ENCODE results near the gene MTUS2. TPM values are rescaled to one million over a fixed set of nuclear protein-coding genes. Genes with fewer than 3 reads are reported as not detected.

The MTUS2 gene
- total RNA-seq, 3 donors from 2014 or later = not detected

DNA sequence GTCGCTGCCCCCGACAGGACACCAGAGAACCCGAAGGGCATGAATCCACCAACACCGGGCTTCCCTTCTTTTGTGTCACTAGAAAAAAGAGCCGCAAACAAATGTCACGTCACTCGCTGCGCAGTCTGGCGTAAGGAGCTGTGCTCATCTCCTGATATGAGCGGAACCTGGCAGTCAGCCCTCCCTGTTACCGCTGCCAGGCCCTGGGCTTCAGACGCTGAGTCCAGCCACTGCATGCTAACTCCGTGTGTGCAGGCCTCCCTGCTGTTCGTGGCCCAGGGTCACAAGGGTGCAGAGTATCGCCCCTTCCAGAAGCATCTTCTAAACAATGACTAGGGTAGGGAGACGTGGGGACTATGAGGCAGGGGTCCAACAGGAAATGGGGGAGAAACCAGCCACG, 704.0 kb downstream of the MTUS2 start:
- no peak for DNase-seq
- no peak for ATAC-seq
- no peaks in the 10 kb centered on the region for H3K9me3 Mint-ChIP-seq
- H3K4me1 Mint-ChIP-seq (ENCODE audit: low read depth) = no peaks in the 10 kb centered on the region
- peaks cover 56% of the 10 kb centered on the region for H3K36me3 Mint-ChIP-seq (ENCODE audit: insufficient read depth)
- H3K27me3 Mint-ChIP-seq (ENCODE audit: low read depth) = no peaks in the 10 kb centered on the region
- H3K4me3 Mint-ChIP-seq = no peak overlapping the region

DNA sequence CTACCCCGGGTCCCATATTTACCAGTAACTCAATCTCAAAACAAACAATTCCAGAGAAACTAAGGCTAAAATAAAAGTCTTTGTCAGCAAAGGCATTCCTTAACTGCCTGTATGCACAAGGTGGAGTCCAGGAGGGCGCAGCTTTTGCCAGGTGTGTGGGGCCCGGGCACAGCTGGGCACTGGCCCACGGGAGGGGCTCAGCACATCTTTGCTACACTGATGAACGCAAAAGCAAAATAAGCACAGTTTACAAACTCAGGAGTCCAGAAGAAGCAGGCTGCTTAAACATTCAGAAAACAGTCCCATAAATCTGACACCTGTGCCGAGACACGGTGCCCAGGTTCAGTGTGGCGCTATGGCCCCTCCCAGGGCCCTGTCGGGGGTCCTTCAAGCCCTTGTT, 704.5 kb downstream of the MTUS2 start:
- Mint-ChIP-seq H3K4me3 (no peak overlapping the region), H3K36me3 (ENCODE audit: insufficient read depth) (peaks cover 59% of the 10 kb centered on the region), H3K9me3 (no peaks in the 10 kb centered on the region), H3K27me3 (ENCODE audit: low read depth) (no peaks in the 10 kb centered on the region), H3K4me1 (ENCODE audit: low read depth) (no peaks in the 10 kb centered on the region)
- ATAC-seq (no peak), DNase-seq (no peak)

DNA sequence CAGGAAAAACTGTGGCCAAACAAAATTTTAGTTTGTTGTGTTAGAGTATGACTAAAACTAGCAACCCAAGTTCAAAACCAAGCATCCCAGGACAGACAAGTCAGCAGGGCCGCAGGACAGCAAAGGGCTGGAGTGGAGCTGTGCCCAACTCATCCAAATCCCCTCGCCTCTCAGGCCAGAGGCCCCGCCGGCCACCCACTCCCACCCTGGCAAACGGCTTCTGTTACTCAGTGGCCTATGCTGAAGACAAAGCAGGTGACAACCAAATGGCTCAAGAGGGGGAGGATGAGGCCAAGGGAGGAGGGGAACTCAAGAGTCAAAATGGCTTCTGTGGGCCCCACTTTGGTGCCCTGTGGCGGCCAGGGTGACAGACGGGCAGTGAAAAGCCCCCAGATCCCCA, 705.6 kb downstream of the MTUS2 start:
- no peaks in the 10 kb centered on the region for H3K4me1 Mint-ChIP-seq (ENCODE audit: low read depth)
- H3K4me3 Mint-ChIP-seq = no peak overlapping the region
- no peaks in the 10 kb centered on the region for H3K9me3 Mint-ChIP-seq
- DNase-seq (no peak), ATAC-seq (no peak)
- H3K36me3 Mint-ChIP-seq (ENCODE audit: insufficient read depth) = peaks cover 57% of the 10 kb centered on the region
- no peaks in the 10 kb centered on the region for H3K27me3 Mint-ChIP-seq (ENCODE audit: low read depth)

DNA sequence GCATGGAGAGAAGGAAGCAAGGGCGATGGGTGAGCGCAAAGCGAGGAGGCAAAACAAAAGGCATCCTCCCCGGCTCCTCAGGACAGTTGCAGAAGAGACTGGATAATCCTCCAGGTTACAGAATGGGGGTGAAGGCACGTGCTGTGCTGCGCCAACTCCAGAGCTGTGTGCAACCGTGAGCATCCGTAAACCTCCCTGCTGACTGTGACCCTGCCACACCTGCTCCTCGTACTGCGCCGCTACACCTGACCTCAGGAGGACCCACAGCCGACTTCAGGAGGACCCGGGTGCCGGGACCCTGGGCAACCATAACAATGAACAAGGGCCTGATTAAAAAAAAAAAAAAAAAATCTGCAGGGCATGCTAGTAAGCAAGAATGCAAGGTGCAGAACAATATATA, 706.6 kb downstream of the MTUS2 start:
- H3K9me3 Mint-ChIP-seq = no peaks in the 10 kb centered on the region
- ATAC-seq (no peak), DNase-seq (no peak)
- H3K4me3 Mint-ChIP-seq = no peak overlapping the region
- no peaks in the 10 kb centered on the region for H3K4me1 Mint-ChIP-seq (ENCODE audit: low read depth)
- H3K36me3 Mint-ChIP-seq (ENCODE audit: insufficient read depth) = peaks cover 51% of the 10 kb centered on the region
- H3K27me3 Mint-ChIP-seq (ENCODE audit: low read depth) = no peaks in the 10 kb centered on the region

DNA sequence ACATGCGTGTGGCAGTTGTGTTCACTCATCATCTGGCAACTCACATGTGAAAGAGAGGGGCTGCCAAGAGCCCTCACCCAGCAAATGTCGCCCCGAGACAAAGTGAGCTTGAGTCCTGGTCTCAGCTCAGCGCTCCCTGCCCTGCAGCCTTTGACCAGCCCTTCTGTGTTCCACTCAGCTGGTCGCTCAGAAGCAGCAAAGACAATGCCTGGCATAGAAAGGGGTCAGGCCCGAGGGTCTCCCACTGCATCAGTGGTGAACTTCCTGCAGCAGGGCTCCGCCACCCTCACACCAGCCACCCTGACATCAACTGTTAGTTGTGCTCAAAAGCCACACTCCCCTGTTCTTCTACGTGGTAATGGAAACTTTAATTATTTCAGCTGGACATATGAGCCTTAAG, 707.4 kb downstream of the MTUS2 start:
- DNase-seq = no peak
- no peaks in the 10 kb centered on the region for H3K9me3 Mint-ChIP-seq
- peaks cover 48% of the 10 kb centered on the region for H3K36me3 Mint-ChIP-seq (ENCODE audit: insufficient read depth)
- no peak for ATAC-seq
- no peaks in the 10 kb centered on the region for H3K4me1 Mint-ChIP-seq (ENCODE audit: low read depth)
- no peaks in the 10 kb centered on the region for H3K27me3 Mint-ChIP-seq (ENCODE audit: low read depth)
- H3K4me3 Mint-ChIP-seq = no peak overlapping the region

DNA sequence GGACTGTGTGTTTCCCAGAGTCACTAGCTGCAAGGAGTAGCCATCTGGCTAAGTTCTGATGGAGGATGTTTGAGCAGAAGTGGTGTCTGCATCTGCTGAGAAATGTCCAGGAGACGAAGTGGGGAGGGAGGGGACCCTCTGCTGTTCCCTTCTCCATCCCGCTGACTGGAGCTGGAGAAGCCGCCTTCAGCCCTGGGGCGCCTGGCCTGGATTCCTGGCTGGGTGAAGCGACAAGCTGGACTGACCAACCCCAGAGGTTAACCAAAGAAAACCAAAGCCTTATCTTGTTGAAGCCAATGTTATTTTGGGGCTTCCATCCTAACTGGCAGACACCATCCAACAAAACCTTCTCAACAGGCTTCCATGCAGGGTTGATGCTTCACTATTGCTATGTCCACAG, 707.8 kb downstream of the MTUS2 start:
- peaks cover 50% of the 10 kb centered on the region for H3K36me3 Mint-ChIP-seq (ENCODE audit: insufficient read depth)
- no peaks in the 10 kb centered on the region for H3K9me3 Mint-ChIP-seq
- DNase-seq (no peak), ATAC-seq (no peak)
- no peaks in the 10 kb centered on the region for H3K4me1 Mint-ChIP-seq (ENCODE audit: low read depth)
- H3K4me3 Mint-ChIP-seq = no peak overlapping the region
- no peaks in the 10 kb centered on the region for H3K27me3 Mint-ChIP-seq (ENCODE audit: low read depth)

DNA sequence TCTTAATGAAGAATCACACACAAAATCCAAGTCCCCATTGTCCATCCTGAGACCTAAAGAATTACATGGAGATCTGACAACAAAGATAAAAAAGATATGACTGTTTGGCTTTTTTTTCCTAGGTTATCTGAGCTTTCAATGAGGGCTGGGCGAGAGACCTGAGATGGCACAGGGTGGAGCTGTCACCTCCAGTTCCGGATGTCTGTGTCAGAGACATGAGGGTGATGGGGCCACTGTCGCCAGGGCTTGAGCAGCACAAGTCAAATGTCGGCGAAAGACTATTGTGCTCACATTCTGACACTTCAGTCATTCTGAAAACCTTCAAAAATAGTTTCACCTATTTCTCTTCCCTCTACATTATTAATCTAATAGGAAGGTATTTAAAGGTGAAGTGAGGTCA, 709.6 kb downstream of the MTUS2 start:
- Mint-ChIP-seq H3K36me3 (ENCODE audit: insufficient read depth) (peaks cover 53% of the 10 kb centered on the region), H3K4me1 (ENCODE audit: low read depth) (no peaks in the 10 kb centered on the region), H3K4me3 (no peak overlapping the region), H3K27me3 (ENCODE audit: low read depth) (no peaks in the 10 kb centered on the region), H3K9me3 (no peaks in the 10 kb centered on the region)
- no peak for ATAC-seq
- DNase-seq = no peak

DNA sequence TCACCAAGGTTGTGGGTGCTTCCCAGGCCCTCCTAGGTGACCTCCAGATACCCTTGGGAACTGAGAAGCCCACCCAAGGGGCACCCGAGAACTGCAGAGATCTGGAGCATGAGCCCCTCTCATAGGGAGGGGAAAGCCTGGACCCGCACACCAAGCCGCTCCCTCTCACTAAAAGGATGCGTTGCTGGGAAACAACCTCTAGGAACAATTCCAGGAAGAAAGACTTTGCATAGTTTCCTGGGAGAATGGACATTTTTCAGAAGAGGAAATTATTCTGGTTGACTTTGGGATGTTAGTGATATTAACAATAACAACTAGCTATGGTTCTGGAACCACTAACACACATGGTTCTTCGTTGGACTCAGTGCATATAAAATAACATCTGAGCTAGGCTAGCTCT, 710.8 kb downstream of the MTUS2 start:
- H3K27me3 Mint-ChIP-seq (ENCODE audit: low read depth) = no peaks in the 10 kb centered on the region
- DNase-seq = no peak
- no peak overlapping the region for H3K4me3 Mint-ChIP-seq
- peaks cover 57% of the 10 kb centered on the region for H3K36me3 Mint-ChIP-seq (ENCODE audit: insufficient read depth)
- no peaks in the 10 kb centered on the region for H3K4me1 Mint-ChIP-seq (ENCODE audit: low read depth)
- no peak for ATAC-seq
- H3K9me3 Mint-ChIP-seq = no peaks in the 10 kb centered on the region

DNA sequence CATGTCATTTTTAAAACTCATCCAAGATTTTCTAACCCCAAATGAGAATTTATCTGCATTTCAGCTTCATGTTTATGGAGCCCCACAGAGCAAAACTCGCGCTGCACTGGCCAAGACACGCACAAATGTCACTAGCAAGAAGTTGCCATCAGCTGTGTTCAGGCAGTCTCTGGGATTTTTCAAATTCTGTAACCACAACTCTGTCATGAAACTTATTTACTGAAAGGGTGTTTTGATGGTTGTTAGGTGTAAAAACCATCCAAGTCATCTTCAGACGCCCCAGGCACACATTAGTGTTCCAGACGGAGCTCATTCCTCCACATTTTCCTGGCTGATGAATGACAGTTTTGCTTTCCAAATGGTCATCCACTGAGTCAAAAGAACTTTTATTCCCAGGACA, 712.0 kb downstream of the MTUS2 start:
- Mint-ChIP-seq H3K27me3 (ENCODE audit: low read depth) (no peaks in the 10 kb centered on the region), H3K4me1 (ENCODE audit: low read depth) (no peaks in the 10 kb centered on the region), H3K9me3 (no peaks in the 10 kb centered on the region), H3K36me3 (ENCODE audit: insufficient read depth) (peaks cover 57% of the 10 kb centered on the region), H3K4me3 (no peak overlapping the region)
- DNase-seq (no peak), ATAC-seq (no peak)

DNA sequence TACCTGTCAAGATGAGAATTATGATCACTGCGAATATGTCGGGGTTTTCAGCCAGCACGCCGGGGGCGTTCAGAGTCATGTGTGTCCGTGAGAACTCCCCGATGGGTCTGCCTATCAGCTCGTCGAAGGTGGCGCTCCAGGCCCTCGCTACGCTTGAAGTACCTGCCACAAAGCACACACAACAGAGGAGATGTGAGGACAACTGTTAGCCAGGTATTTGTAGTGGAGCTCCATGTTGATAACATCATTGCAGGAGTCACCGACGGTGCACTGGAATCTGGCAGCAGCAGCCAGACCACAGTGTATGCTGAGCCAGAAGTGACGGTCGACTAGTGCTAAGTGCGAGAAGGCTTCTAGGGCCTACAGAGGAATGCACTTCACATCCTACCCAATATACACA, 712.7 kb downstream of the MTUS2 start:
- H3K4me3 Mint-ChIP-seq = no peak overlapping the region
- DNase-seq (no peak), ATAC-seq (no peak)
- H3K36me3 Mint-ChIP-seq (ENCODE audit: insufficient read depth) = peaks cover 55% of the 10 kb centered on the region
- no peaks in the 10 kb centered on the region for H3K9me3 Mint-ChIP-seq
- H3K4me1 Mint-ChIP-seq (ENCODE audit: low read depth) = peaks cover 2% of the 10 kb centered on the region
- no peaks in the 10 kb centered on the region for H3K27me3 Mint-ChIP-seq (ENCODE audit: low read depth)

DNA sequence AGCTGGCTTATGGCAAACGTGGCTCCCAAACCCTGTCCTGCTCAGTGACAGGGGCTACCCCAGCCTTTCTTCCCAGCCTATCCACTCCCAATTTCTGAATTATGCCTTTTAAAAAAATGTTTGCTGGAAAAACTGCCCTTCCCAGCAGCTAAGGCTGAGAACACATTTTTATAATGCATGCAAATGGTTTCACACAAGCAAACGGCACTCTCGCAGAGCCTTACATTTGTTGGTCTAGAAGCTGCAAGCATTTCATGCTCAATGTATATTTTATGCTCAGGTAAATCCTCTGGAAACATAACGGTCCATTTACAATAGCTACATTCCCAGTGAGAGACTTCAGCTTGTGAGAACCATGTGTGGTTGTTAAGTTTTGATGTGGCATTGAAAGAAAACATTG, 713.9 kb downstream of the MTUS2 start:
- Mint-ChIP-seq H3K4me3 (no peak overlapping the region), H3K9me3 (no peaks in the 10 kb centered on the region), H3K36me3 (ENCODE audit: insufficient read depth) (peaks cover 54% of the 10 kb centered on the region), H3K4me1 (ENCODE audit: low read depth) (peaks cover 8% of the 10 kb centered on the region), H3K27me3 (ENCODE audit: low read depth) (no peaks in the 10 kb centered on the region)
- DNase-seq (no peak), ATAC-seq (no peak)

DNA sequence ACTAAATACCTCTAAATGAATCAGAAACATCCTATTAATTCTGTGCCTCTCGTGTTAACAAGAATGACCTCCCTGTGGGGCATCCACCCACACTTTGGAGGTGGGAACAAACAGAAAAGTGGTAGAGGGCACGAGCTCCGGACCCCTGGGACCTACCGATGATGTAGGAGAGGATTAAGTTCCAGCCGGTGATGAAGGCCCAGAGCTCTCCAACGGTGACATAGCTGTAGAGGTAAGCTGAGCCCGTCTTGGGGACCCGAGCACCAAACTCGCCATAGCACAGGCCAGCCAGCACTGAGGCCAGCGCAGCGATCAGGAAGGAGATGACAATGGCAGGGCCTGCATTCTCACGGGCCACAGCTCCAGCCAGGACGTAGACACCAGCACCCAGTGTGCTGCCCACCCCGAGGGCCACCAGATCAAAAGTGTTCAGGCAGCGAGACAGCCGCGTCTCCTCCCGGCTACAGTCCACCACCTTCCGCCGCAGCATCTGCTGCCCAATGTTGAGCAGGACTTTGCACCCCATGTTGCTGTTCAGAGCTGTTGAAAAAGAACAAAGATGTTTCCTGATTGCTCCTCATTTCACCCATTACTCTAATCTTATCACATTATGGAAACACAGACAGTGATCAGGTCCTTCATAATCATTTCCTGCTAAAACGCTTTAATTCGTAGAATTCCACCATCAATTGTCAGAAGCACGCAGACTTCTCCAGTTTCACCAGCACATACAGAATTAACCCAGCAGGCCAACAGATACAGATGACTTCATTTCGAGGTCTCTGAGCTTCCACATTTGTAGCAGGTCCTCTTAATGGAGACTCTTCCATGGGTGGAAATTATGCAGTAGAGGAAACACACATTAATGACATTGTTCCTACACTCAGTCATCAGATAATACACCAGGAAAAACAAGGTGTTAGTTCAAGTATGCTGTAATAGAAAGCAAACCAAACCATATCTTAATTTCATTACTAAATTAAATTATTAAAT, 715.8 kb downstream of the MTUS2 start:
- Mint-ChIP-seq H3K36me3 (ENCODE audit: insufficient read depth) (peaks cover 48% of the 10 kb centered on the region), H3K27me3 (ENCODE audit: low read depth) (no peaks in the 10 kb centered on the region), H3K4me3 (no peak overlapping the region), H3K9me3 (no peaks in the 10 kb centered on the region), H3K4me1 (ENCODE audit: low read depth) (peaks cover 15% of the 10 kb centered on the region)
- DNase-seq = no peak
- no peak for ATAC-seq

DNA sequence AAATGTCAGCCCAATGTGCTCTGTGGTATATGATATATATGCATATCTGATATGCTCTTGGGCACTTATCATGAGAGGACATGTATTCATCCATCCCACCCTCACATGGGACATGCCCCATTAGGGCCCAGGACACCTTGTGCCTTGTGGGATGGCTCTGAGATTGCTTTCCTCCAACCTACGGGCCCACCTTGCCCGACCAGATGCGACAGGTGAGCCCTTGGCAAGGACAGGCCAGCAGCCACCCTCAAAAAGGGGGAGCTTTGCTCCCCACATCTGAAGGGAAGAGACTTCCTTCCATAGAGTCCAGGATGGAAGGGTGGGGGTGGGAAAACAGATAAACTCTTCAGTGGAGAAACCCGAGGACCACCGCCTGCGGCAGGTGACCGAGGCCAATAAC, 716.7 kb downstream of the MTUS2 start:
- DNase-seq (no peak), ATAC-seq (no peak)
- no peaks in the 10 kb centered on the region for H3K9me3 Mint-ChIP-seq
- H3K4me1 Mint-ChIP-seq (ENCODE audit: low read depth) = peaks cover 21% of the 10 kb centered on the region
- H3K4me3 Mint-ChIP-seq = no peak overlapping the region
- no peaks in the 10 kb centered on the region for H3K27me3 Mint-ChIP-seq (ENCODE audit: low read depth)
- H3K36me3 Mint-ChIP-seq (ENCODE audit: insufficient read depth) = peaks cover 55% of the 10 kb centered on the region

DNA sequence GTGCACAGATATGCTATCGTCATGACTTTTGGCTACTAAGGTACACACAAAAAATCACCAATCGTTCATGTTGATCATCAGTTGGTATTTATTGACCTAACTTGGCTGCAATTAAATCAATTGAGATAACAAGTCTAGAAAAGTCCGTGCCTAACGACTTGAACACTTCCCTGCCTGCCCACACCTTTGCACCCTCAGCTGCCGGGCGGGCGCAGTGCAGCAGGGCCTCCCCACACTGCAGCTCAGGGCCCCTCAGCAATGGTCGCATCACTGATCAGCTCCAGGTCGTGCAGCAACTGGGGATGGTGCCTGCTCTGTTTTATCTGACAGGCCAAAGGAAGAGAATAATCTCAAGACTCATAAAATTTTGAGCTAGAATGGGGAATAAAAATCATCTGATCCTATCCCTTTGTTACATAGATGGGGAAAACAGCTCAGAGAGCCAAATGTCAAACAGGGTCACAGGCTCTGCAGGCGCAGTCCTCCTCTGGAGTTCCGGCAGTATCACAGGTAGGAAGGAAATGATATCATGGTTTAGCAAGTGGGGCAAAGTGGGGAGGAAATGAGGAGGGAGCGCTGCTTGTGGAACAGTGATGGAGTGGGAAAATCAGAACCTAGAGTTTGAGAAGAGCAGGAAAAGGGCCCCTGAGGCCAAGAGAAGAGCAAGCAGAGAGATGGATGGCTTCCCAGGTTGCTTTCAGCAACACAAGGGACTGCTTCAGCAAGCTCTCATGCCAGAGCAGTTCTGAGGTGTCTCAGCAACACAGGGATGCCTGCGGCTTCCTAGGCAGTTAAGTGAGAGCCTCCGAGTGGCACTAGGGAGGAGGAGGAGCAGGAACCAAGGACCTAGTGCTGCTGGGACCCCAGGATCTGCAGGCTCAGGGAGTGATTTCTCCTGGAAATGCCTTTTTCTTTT, 717.9 kb downstream of the MTUS2 start:
- Mint-ChIP-seq H3K4me3 (no peak overlapping the region), H3K4me1 (ENCODE audit: low read depth) (peaks cover 28% of the 10 kb centered on the region), H3K27me3 (ENCODE audit: low read depth) (no peaks in the 10 kb centered on the region), H3K36me3 (ENCODE audit: insufficient read depth) (peaks cover 48% of the 10 kb centered on the region), H3K9me3 (no peaks in the 10 kb centered on the region)
- DNase-seq (no peak), ATAC-seq (no peak)

Measured in activated T-cell treated with anti-CD3 and anti-CD28 coated beads, Interleukin-2, amount 50 U/mL, for 4 hours (primary cell).